ENCODE data around the gene INPP5A.

The INPP5A gene

GRCh38 chr10:132583456-132583855 lies 45.9 kb downstream of the INPP5A start:
- TF ChIP-seq MAX (IDR thresholded peaks at IDR 0.05) (no peak), REST (IDR thresholded peaks at IDR 0.05; ENCODE audit: low read depth) (no peak), FOXM1 (IDR thresholded peaks at IDR 0.05; ENCODE audit: borderline replicate concordance, low read depth) (no peak), RAD21 (IDR thresholded peaks at IDR 0.05; ENCODE audit: low read depth) (no peak), EP300 (IDR thresholded peaks at IDR 0.05; ENCODE audit: borderline replicate concordance) (no peak), NFIC (IDR thresholded peaks at IDR 0.05) (no peak), TEAD4 (IDR thresholded peaks at IDR 0.05) (no peak), TCF12 (IDR thresholded peaks at IDR 0.05; ENCODE audit: low read depth) (no peak), CEBPB (IDR thresholded peaks at IDR 0.05) (no peak)

GRCh38 chr10:132584081-132584480 lies 46.5 kb downstream of the INPP5A start:
- TF ChIP-seq USF1 (IDR thresholded peaks at IDR 0.05), result no peak
- TF ChIP-seq EP300 (IDR thresholded peaks at IDR 0.05; ENCODE audit: borderline replicate concordance), result no peak
- TF ChIP-seq TAF1 (IDR thresholded peaks at IDR 0.05; ENCODE audit: low read depth), result no peak
- TF ChIP-seq CREB1 (IDR thresholded peaks at IDR 0.05; ENCODE audit: low read depth), result no peak
- TF ChIP-seq FOXM1 (IDR thresholded peaks at IDR 0.05; ENCODE audit: borderline replicate concordance, low read depth), result no peak
- TF ChIP-seq MAX (IDR thresholded peaks at IDR 0.05), result no peak
- TF ChIP-seq ZBTB7A (IDR thresholded peaks at IDR 0.05; ENCODE audit: low read depth), result no peak

- TF ChIP-seq TEAD4 (IDR thresholded peaks at IDR 0.05) (no peak), CEBPB (IDR thresholded peaks at IDR 0.05) (no peak), EP300 (IDR thresholded peaks at IDR 0.05; ENCODE audit: borderline replicate concordance) (no peak), REST (IDR thresholded peaks at IDR 0.05; ENCODE audit: low read depth) (no peak), EGR1 (IDR thresholded peaks at IDR 0.05) (no peak), ZBTB7A (IDR thresholded peaks at IDR 0.05; ENCODE audit: low read depth) (no peak), CREB1 (IDR thresholded peaks at IDR 0.05; ENCODE audit: low read depth) (no peak), YY1 (IDR thresholded peaks at IDR 0.05; ENCODE audit: low read depth) (no peak), RAD21 (IDR thresholded peaks at IDR 0.05; ENCODE audit: low read depth) (no peak), NFIC (IDR thresholded peaks at IDR 0.05) (no peak), USF1 (IDR thresholded peaks at IDR 0.05) (no peak), TCF12 (IDR thresholded peaks at IDR 0.05; ENCODE audit: low read depth) (no peak), TAF1 (IDR thresholded peaks at IDR 0.05; ENCODE audit: low read depth) (no peak), MAX (IDR thresholded peaks at IDR 0.05) (no peak), FOXM1 (IDR thresholded peaks at IDR 0.05; ENCODE audit: borderline replicate concordance, low read depth) (no peak)
Measured at GRCh38 chr10:132585732-132586722, 48.4 kb downstream of the INPP5A start.

- TF ChIP-seq CEBPB (IDR thresholded peaks at IDR 0.05) (no peak), CREB1 (IDR thresholded peaks at IDR 0.05; ENCODE audit: low read depth) (no peak), NFIC (IDR thresholded peaks at IDR 0.05) (no peak)
Measured at GRCh38 chr10:132586739-132587138, 49.2 kb downstream of the INPP5A start.

- TF ChIP-seq EGR1 (IDR thresholded peaks at IDR 0.05), result no peak
- no peak for TF ChIP-seq YY1 (IDR thresholded peaks at IDR 0.05; ENCODE audit: low read depth)
- TF ChIP-seq EP300 (IDR thresholded peaks at IDR 0.05; ENCODE audit: borderline replicate concordance), result no peak
- no peak for TF ChIP-seq TAF1 (IDR thresholded peaks at IDR 0.05; ENCODE audit: low read depth)
- no peak for TF ChIP-seq ZBTB7A (IDR thresholded peaks at IDR 0.05; ENCODE audit: low read depth)
Measured at GRCh38 chr10:132587175-132587574, 49.6 kb downstream of the INPP5A start.
